Neural crest cell (in vitro differentiated cells): ENCODE measurements around the gene FBXW2. TPM values are rescaled to one million over a fixed set of nuclear protein-coding genes. Genes with fewer than 3 reads are reported as not detected.
A peak's percentile ranks its signal among the peaks of the same experiment; 100 is the strongest.

ENCODE experiments used
- DNase-seq: peaks from one replicate; pipeline ENCODE4 v3.0.0; 2021; ENCODE audit warnings: low read depth, mixed read lengths, low spot score
- H3K27ac Mint-ChIP-seq: one replicate; pipeline ENCODE4 v1.8.0; 2021; ENCODE audit warnings: mild to moderate bottlenecking, mixed read lengths; ENCODE audit not compliant: unreplicated experiment
- H3K27me3 Mint-ChIP-seq: 2 replicates; pipeline ENCODE4 v1.8.0; 2021; ENCODE audit warnings: low read depth, mild to moderate bottlenecking, mixed read lengths
- H3K36me3 Mint-ChIP-seq: 2 replicates; pipeline ENCODE4 v1.8.0; 2021; ENCODE audit warnings: low read depth, mild to moderate bottlenecking, mixed read lengths
- H3K4me1 Mint-ChIP-seq: 2 replicates; pipeline ENCODE4 v1.8.0; 2021; ENCODE audit warnings: mixed read lengths
- H3K4me3 Mint-ChIP-seq: one replicate; pipeline ENCODE4 v1.8.0; 2021; ENCODE audit warnings: mild to moderate bottlenecking, mixed read lengths
- H3K9me3 Mint-ChIP-seq: 2 replicates; pipeline ENCODE4 v1.8.0; 2021; ENCODE audit warnings: mixed read lengths
- total RNA-seq: library from RNA; stranded (reverse); gene quantifications from 2 replicates; pipeline ENCODE4 v1.2.1, GENCODE V29; 2021
- TF ChIP-seq, protein P1 (sequence below): fragments of 200-600 bp; sonication (generic); conservative IDR thresholded peaks from 2 replicates; pipeline ENCODE4 v1.5.0; 2021; ENCODE audit warnings: antibody characterized with exemption, mild to moderate bottlenecking

FBXW2 gene
- total RNA-seq, 1 donor from 2014 or later: 63.3 TPM

GRCh38 chr9:120761006-120761405 lies 32.2 kb downstream of the FBXW2 start:
- Mint-ChIP-seq H3K4me3 (no peak overlapping the region), H3K36me3 (peaks cover 2% of the 10 kb centered on the region), H3K9me3 (no peaks in the 10 kb centered on the region), H3K27me3 (no peaks in the 10 kb centered on the region), H3K27ac (no peak overlapping the region), H3K4me1 (no peaks in the 10 kb centered on the region)
- TF ChIP-seq, protein P1, sequence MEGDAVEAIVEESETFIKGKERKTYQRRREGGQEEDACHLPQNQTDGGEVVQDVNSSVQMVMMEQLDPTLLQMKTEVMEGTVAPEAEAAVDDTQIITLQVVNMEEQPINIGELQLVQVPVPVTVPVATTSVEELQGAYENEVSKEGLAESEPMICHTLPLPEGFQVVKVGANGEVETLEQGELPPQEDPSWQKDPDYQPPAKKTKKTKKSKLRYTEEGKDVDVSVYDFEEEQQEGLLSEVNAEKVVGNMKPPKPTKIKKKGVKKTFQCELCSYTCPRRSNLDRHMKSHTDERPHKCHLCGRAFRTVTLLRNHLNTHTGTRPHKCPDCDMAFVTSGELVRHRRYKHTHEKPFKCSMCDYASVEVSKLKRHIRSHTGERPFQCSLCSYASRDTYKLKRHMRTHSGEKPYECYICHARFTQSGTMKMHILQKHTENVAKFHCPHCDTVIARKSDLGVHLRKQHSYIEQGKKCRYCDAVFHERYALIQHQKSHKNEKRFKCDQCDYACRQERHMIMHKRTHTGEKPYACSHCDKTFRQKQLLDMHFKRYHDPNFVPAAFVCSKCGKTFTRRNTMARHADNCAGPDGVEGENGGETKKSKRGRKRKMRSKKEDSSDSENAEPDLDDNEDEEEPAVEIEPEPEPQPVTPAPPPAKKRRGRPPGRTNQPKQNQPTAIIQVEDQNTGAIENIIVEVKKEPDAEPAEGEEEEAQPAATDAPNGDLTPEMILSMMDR: no peak
- no peak for DNase-seq

DNA sequence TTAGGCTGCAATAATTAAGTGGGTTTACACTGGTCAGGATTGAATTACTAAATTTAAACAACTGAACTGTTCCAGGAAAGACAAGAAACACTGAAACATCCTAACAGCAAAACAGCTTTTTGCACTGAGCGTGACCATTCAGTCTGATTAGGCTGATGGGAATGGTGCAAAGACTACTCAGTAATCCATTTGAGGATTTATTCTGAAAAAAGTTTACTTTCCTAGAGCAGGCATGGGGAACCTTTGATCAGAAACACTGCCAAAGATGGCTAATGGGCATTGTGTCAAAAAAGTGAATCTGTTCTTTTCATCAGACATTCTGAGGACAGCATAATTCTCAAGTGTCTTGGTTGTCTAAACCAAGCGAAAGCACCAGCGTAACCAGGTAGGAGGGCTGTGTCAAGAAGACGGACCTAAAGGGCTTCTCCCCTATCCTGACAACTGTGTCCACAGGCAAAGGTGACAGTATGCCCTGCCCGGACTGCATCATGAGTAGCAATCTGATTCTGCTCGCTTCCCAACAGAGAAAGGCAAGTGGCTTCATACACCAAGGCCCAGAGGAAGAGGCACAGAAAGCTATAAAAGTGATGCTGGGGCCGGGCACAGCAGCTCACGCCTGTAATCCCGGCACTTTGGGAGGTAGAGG lies 33.3 kb downstream of the FBXW2 start:
- Mint-ChIP-seq H3K9me3 (no peaks in the 10 kb centered on the region), H3K27ac (no peak overlapping the region), H3K27me3 (no peaks in the 10 kb centered on the region), H3K36me3 (no peaks in the 10 kb centered on the region), H3K4me1 (no peaks in the 10 kb centered on the region), H3K4me3 (no peak overlapping the region)
- DNase-seq: no peak
- TF ChIP-seq, protein P1: no peak

DNA sequence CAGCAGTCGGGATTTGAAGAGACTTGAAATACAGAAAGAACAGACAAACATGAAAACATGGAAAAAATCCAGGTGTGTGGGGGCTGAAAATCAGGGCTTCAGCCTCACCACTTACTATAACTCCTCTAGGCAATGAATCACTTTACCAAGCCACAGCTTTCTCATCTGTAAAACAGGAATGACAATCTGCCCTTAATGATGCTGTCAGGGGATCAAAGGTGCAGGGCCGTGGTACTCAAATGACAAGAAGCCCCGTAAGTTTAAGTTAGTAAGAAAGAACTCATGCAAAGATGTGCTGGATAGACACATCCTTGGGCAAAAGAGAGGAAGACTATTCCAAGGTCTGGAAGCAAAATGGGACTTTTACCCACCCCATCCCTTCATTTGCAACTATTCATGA lies 34.7 kb downstream of the FBXW2 start:
- no peaks in the 10 kb centered on the region for H3K36me3 Mint-ChIP-seq
- H3K27ac Mint-ChIP-seq: peak overlapping the region; percentile 1
- H3K4me1 Mint-ChIP-seq: no peaks in the 10 kb centered on the region
- TF ChIP-seq, protein P1: no peak
- no peaks in the 10 kb centered on the region for H3K9me3 Mint-ChIP-seq
- H3K4me3 Mint-ChIP-seq: no peak overlapping the region
- H3K27me3 Mint-ChIP-seq: no peaks in the 10 kb centered on the region
- DNase-seq: no peak

GRCh38 chr9:120757026-120757913 lies 35.9 kb downstream of the FBXW2 start:
- H3K36me3 Mint-ChIP-seq: no peaks in the 10 kb centered on the region
- H3K9me3 Mint-ChIP-seq: no peaks in the 10 kb centered on the region
- no peak overlapping the region for H3K27ac Mint-ChIP-seq
- no peak overlapping the region for H3K4me3 Mint-ChIP-seq
- H3K4me1 Mint-ChIP-seq: no peaks in the 10 kb centered on the region
- no peak for DNase-seq
- TF ChIP-seq, protein P1: no peak
- H3K27me3 Mint-ChIP-seq: no peaks in the 10 kb centered on the region

DNA sequence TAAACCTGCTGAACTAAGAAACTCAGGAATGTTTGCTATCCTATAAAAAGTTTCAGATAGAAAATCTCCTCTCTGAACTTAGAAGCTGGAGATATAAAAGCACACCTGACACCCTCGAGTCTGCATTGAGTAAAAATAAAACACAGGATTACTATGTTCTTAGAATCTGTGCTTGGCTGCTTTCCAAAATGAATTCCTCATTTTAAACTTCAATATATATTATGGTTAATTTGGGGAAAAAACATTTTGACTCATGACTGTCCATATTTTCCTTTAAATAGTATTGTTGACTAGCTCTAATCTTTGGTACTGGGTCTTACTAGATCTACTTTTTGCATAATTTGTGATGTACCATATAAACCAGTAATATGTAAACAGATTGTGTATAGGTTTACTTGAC lies 36.7 kb downstream of the FBXW2 start:
- TF ChIP-seq, protein P1: no peak
- no peak overlapping the region for H3K27ac Mint-ChIP-seq
- no peaks in the 10 kb centered on the region for H3K36me3 Mint-ChIP-seq
- H3K9me3 Mint-ChIP-seq: no peaks in the 10 kb centered on the region
- no peaks in the 10 kb centered on the region for H3K27me3 Mint-ChIP-seq
- no peaks in the 10 kb centered on the region for H3K4me1 Mint-ChIP-seq
- no peak for DNase-seq
- no peak overlapping the region for H3K4me3 Mint-ChIP-seq
